IMR-90 (cell line): ENCODE results near the gene DLX2. TPM values are rescaled to one million over a fixed set of nuclear protein-coding genes. Genes with fewer than 3 reads are reported as not detected.

Experiments
- ATAC-seq: fragments of 200-7000 bp; cut with Tn5 transposase; 2 replicates; pipeline ENCODE4 v1.9.1; 2020; ENCODE audit warnings: low read depth, mild to moderate bottlenecking, moderate library complexity
- BruUV-seq: library from RNA; stranded (reverse); fragments of 400-500 nt; replicated peaks from 2 replicates; lab custom pipeline; 2021; lab: Mats Ljungman, UMichigan
- CTCF ChIA-PET: fragments of 300-600 bp; formaldehyde crosslinking; extraction: SDS; loops from one replicate; lab custom pipeline; 2021; ENCODE audit warnings: antibody characterized with exemption; lab: Yijun Ruan, JAX
- POLR2A ChIA-PET: fragments of 300-600 bp; sonication (Branson Sonifier 250); formaldehyde crosslinking; loops from one replicate; lab custom pipeline; 2022; ENCODE audit warnings: antibody characterized with exemption; ENCODE audit not compliant: unreplicated experiment; lab: Charles Lee
- DNase-seq: peaks from one replicate; pipeline ENCODE4 v3.0.0; 2013
- H2AFZ ChIP-seq: replicated peaks from 2 replicates; pipeline ENCODE3; 2013; ENCODE audit warnings: low read length, mild to moderate bottlenecking; ENCODE audit not compliant: poor library complexity
- H2AK5ac ChIP-seq: 2 replicates; pipeline ENCODE4 v1.6.1; 2013; ENCODE audit warnings: low read depth, low read length, inconsistent platforms
- H2AK9ac ChIP-seq: replicated peaks from 2 replicates; pipeline ENCODE3; 2013; ENCODE audit warnings: mild to moderate bottlenecking, low read depth, low read length, moderate library complexity; ENCODE audit not compliant: poor library complexity
- H2BK120ac ChIP-seq: 2 replicates; pipeline ENCODE4 v1.6.1; 2013; ENCODE audit warnings: low read depth, low read length, inconsistent platforms
- H2BK15ac ChIP-seq: 3 replicates; pipeline ENCODE4 v1.6.1; 2013; ENCODE audit warnings: low read depth, low read length, inconsistent platforms
- H2BK20ac ChIP-seq: 2 replicates; pipeline ENCODE4 v1.6.1; 2013; ENCODE audit warnings: low read depth, mild to moderate bottlenecking, inconsistent platforms, low read length, moderate library complexity
- H2BK5ac ChIP-seq: 2 replicates; pipeline ENCODE4 v1.6.1; 2013; ENCODE audit warnings: mild to moderate bottlenecking, low read depth, low read length, inconsistent platforms; ENCODE audit not compliant: poor library complexity, severe bottlenecking
- H3K14ac ChIP-seq: replicated peaks from 2 replicates; pipeline ENCODE4 v1.6.1; 2013; ENCODE audit warnings: low read depth, low read length, inconsistent platforms
- H3K18ac ChIP-seq: 2 replicates; pipeline ENCODE4 v1.6.1; 2013; ENCODE audit warnings: low read depth, low read length, control low read depth
- H3K23ac ChIP-seq: 2 replicates; pipeline ENCODE4 v1.6.1; 2013; ENCODE audit warnings: low read depth, low read length, inconsistent platforms
- H3K27ac ChIP-seq: 2 replicates; pipeline ENCODE4 v1.5.1; 2013; ENCODE audit warnings: mild to moderate bottlenecking, control low read depth, low read length; ENCODE audit not compliant: insufficient read depth
- H3K27me3 ChIP-seq: 2 replicates; pipeline ENCODE4 v1.6.1; 2013; ENCODE audit warnings: low read length; ENCODE audit not compliant: control insufficient read depth, insufficient read depth
- H3K36me3 ChIP-seq: 2 replicates; pipeline ENCODE4 v1.6.1; 2013; ENCODE audit warnings: low read length, mixed read lengths; ENCODE audit not compliant: control insufficient read depth, insufficient read depth
- H3K4ac ChIP-seq: 2 replicates; pipeline ENCODE4 v1.6.1; 2013; ENCODE audit warnings: low read depth, low read length, inconsistent platforms
- H3K4me1 ChIP-seq: 2 replicates; pipeline ENCODE4 v1.6.1; 2013; ENCODE audit warnings: low read length, mixed read lengths; ENCODE audit not compliant: control insufficient read depth, insufficient read depth
- H3K4me2 ChIP-seq: 2 replicates; pipeline ENCODE4 v1.6.1; 2013; ENCODE audit warnings: low read depth, mild to moderate bottlenecking, control low read depth, low read length, moderate library complexity
- H3K4me3 ChIP-seq: 2 replicates; pipeline ENCODE4 v1.5.1; 2013; ENCODE audit warnings: low read depth, mild to moderate bottlenecking, control low read depth, low read length, moderate library complexity; ENCODE audit not compliant: insufficient read depth
- H3K56ac ChIP-seq: 2 replicates; pipeline ENCODE4 v1.6.1; 2013; ENCODE audit warnings: low read length, inconsistent platforms; ENCODE audit not compliant: insufficient read depth; ENCODE audit errors: extremely low read depth
- H3K79me1 ChIP-seq, 2 experiments: 2 replicates each; pipeline ENCODE4 v1.6.1; 2013; ENCODE audit warnings: low read length in 2 of 2, inconsistent platforms in 1 of 2, low read depth in 1 of 2
- H3K9ac ChIP-seq: 2 replicates; pipeline ENCODE4 v1.6.1; 2013; ENCODE audit warnings: low read depth, low read length, control low read depth
- H3K9me1 ChIP-seq: 2 replicates; pipeline ENCODE4 v1.6.1; 2013; ENCODE audit warnings: low read length, inconsistent platforms; ENCODE audit not compliant: insufficient read depth
- H3K9me3 ChIP-seq: 2 replicates; pipeline ENCODE4 v1.6.1; 2013; ENCODE audit warnings: low read length; ENCODE audit not compliant: control insufficient read depth, insufficient read depth
- H4K20me1 ChIP-seq: 2 replicates; pipeline ENCODE4 v1.6.1; 2013; ENCODE audit warnings: low read length, inconsistent platforms; ENCODE audit not compliant: insufficient read depth
- H4K5ac ChIP-seq: 2 replicates; pipeline ENCODE4 v1.6.1; 2013; ENCODE audit warnings: mild to moderate bottlenecking, low read depth, low read length, control low read depth
- H4K8ac ChIP-seq, 2 experiments: 2 replicates each; pipeline ENCODE4 v1.6.1; 2013; ENCODE audit warnings: low read depth in 2 of 2, low read length in 2 of 2, control low read depth in 1 of 2, inconsistent platforms in 1 of 2
- H4K91ac ChIP-seq: 2 replicates; pipeline ENCODE4 v1.6.1; 2013; ENCODE audit warnings: low read depth, low read length, inconsistent platforms; ENCODE audit not compliant: insufficient read depth
- BHLHE40 ChIP-seq: fragments of 150-350 bp; IDR thresholded peaks from 2 replicates; pipeline ENCODE4 v1.6.1; 2016; ENCODE audit warnings: mild to moderate bottlenecking, low read depth, low read length
- CEBPB ChIP-seq: IDR thresholded peaks from 2 replicates; pipeline ENCODE4 v1.6.1; 2012; ENCODE audit warnings: low read depth, low read length, improper control_type of control experiment
- CHD1 ChIP-seq: IDR thresholded peaks from 2 replicates; pipeline ENCODE4 v1.6.1; 2012; ENCODE audit warnings: low read depth, low read length, improper control_type of control experiment
- CTCF ChIP-seq: conservative IDR thresholded peaks from 2 replicates; pipeline ENCODE4 v1.5.1; 2012; ENCODE audit warnings: mild to moderate bottlenecking, low read depth, low read length, improper control_type of control experiment
- ELK1 ChIP-seq: fragments of 150-350 bp; IDR thresholded peaks from 2 replicates; pipeline ENCODE4 v1.6.1; 2016; ENCODE audit warnings: low read depth, mild to moderate bottlenecking, low read length, moderate library complexity, borderline replicate concordance
- FOS ChIP-seq: fragments of 150-350 bp; IDR thresholded peaks from 2 replicates; pipeline ENCODE4 v1.6.1; 2016; ENCODE audit warnings: low read depth, low read length
- MAFK ChIP-seq: IDR thresholded peaks from 2 replicates; pipeline ENCODE4 v1.6.1; 2012; ENCODE audit warnings: low read depth, low read length, improper control_type of control experiment
- MAZ ChIP-seq: IDR thresholded peaks from 2 replicates; pipeline ENCODE4 v1.6.1; 2012; ENCODE audit warnings: low read depth, mild to moderate bottlenecking, low read length, improper control_type of control experiment, moderate library complexity, borderline replicate concordance
- MXI1 ChIP-seq: IDR thresholded peaks from 2 replicates; pipeline ENCODE4 v1.6.1; 2012; ENCODE audit warnings: low read depth, mild to moderate bottlenecking, low read length, moderate library complexity, borderline replicate concordance
- NFE2L2 ChIP-seq: fragments of 150-350 bp; IDR thresholded peaks from 2 replicates; pipeline ENCODE4 v1.6.1; 2016; ENCODE audit warnings: low read depth, mild to moderate bottlenecking, low read length
- POLR2A ChIP-seq: IDR thresholded peaks from 2 replicates; pipeline ENCODE4 v1.6.1; 2012; ENCODE audit warnings: mild to moderate bottlenecking, low read depth, low read length
- RAD21 ChIP-seq: IDR thresholded peaks from 2 replicates; pipeline ENCODE4 v1.6.1; 2012; ENCODE audit warnings: low read length, improper control_type of control experiment
- RCOR1 ChIP-seq: IDR thresholded peaks from 2 replicates; pipeline ENCODE4 v1.6.1; 2012; ENCODE audit warnings: mild to moderate bottlenecking, low read length, improper control_type of control experiment; ENCODE audit not compliant: insufficient replicate concordance
- RFX5 ChIP-seq: IDR thresholded peaks from 2 replicates; pipeline ENCODE4 v1.8.0; 2012; ENCODE audit warnings: low read depth, mild to moderate bottlenecking, low read length, moderate library complexity
- SMC3 ChIP-seq: fragments of 150-350 bp; IDR thresholded peaks from 2 replicates; pipeline ENCODE4 v1.6.1; 2016; ENCODE audit warnings: low read depth, mild to moderate bottlenecking, antibody characterized with exemption, low read length, moderate library complexity
- WGBS, 2 experiments: methylation state at CpG; one replicate each; pipeline versions ENCODE4 v1.1.5 to v1.1.7; 2013; ENCODE audit warnings: missing lambda C conversion rate in 2 of 2; ENCODE audit not compliant: insufficient read length in 1 of 2; ENCODE audit errors: extremely low coverage in 2 of 2; 5-methylcytosine and 5-hydroxymethylcytosine counted together
- dilution Hi-C: fragments of 300-500 bp; cut with HindIII; formaldehyde crosslinking; loops from one replicate; pipeline ENCODE4 v1.14.3; 2018; ENCODE audit warnings: low sequenced_read_pairs; ENCODE audit not compliant: unreplicated experiment
- in situ Hi-C: fragments of 300-500 bp; cut with MboI; formaldehyde crosslinking; loops from 3 replicates; pipeline ENCODE4 v1.14.3; 2019; ENCODE audit warnings: low sequenced_read_pairs, inconsistent platforms, mixed read lengths
- intact Hi-C: fragments of 100-400 bp; cut with micrococcal nuclease; formaldehyde crosslinking; loops from 2 replicates; pipeline ENCODE4 v1.10.0; 2022
- polyA plus RNA-seq, 3 experiments: library from polyadenylated mRNA; depleted of rRNA; stranded (reverse); fragments of >200 nt; gene quantifications; 2 replicates each; pipeline ENCODE4 v1.2.3, GENCODE V29; 2012; ENCODE audit warnings: low replicate concordance in 1 of 3
- total RNA-seq: library from RNA; depleted of rRNA; stranded (reverse); fragments of >200 nt; gene quantifications from 2 replicates; pipeline ENCODE4 v1.2.3, GENCODE V29; 2012

DLX2 gene
- total and polyA plus RNA-seq, 2 of the 4 experiments (the other 2 are of a cell fraction) = 0.38 TPM; not detected in 1

GRCh38 chr2:172095146-172095904 lies 7.4 kb downstream of the DLX2 start:
- H3K56ac ChIP-seq = no peak overlapping the region
- no peaks in the 10 kb centered on the region for H3K36me3 ChIP-seq
- H4K5ac ChIP-seq = no peak overlapping the region; the same call in 1 of the 2 replicates
- BruUV-seq = no TSS peak
- H3K9me1 ChIP-seq = peaks cover 5% of the 10 kb centered on the region
- peak overlapping the region; percentile 69 for H3K4ac ChIP-seq
- peak overlapping the region; percentile 90 for H2AFZ ChIP-seq
- H2BK15ac ChIP-seq = peak overlapping the region; percentile 48; the same call in 1 of the 3 replicates
- peak overlapping the region; percentile 64 to 70 for H4K8ac ChIP-seq
- peak overlapping the region; percentile 52 for H2BK120ac ChIP-seq
- WGBS, 2 experiments = 6% methylated on average over 10 of the region's 51 CpGs; no CpG with 5 or more reads in 1 of the 2 experiments
- H2AK5ac ChIP-seq = no peak overlapping the region
- H2BK20ac ChIP-seq = no peak overlapping the region
- H3K27ac ChIP-seq = peak overlapping the region; percentile 14; the same call in 1 of the 2 replicates
- H3K4me2 ChIP-seq = peak overlapping the region; percentile 94
- H3K27me3 ChIP-seq = peaks cover 44% of the 10 kb centered on the region
- no peaks in the 10 kb centered on the region for H3K79me1 ChIP-seq
- ATAC-seq = peak; percentile 38
- peak overlapping the region; percentile 63; the same call in 1 of the 2 replicates for H4K91ac ChIP-seq
- H3K23ac ChIP-seq = peak overlapping the region; percentile 82; the same call in 1 of the 2 replicates
- CTCF ChIA-PET = no interaction called here
- peak overlapping the region; percentile 73 for H2AK9ac ChIP-seq
- peak overlapping the region; percentile 16 for H3K18ac ChIP-seq
- intact Hi-C loops = loop anchor here (2.0 kb wide), 1 partner anchor 173 kb away; the partner anchor contains the start of gene HAT1
- in situ Hi-C loops = no loop called here
- peak overlapping the region; percentile 40 for H3K9ac ChIP-seq
- DNase-seq = peak; percentile 78
- H4K20me1 ChIP-seq = peaks cover 3% of the 10 kb centered on the region; the same call in 1 of the 2 replicates
- dilution Hi-C loops = no loop called here
- H3K4me3 ChIP-seq = peak overlapping the region; percentile 58
- no peaks in the 10 kb centered on the region for H3K9me3 ChIP-seq
- POLR2A ChIA-PET = no interaction called here
- H2BK5ac ChIP-seq = peak overlapping the region; percentile 48
- peak overlapping the region; percentile 68; the same call in 1 of the 2 replicates for H3K14ac ChIP-seq
- peaks cover 12% of the 10 kb centered on the region for H3K4me1 ChIP-seq
- TF ChIP-seq CHD1 (no peak), CTCF (no peak), SMC3 (no peak), NFE2L2 (no peak), ELK1 (no peak), MXI1 (no peak), MAZ (peak; percentile 51; the same call in 1 of the 2 replicates), RCOR1 (no peak), FOS (no peak), MAFK (no peak), POLR2A (0 out of 2 replicates have a peak, but pooled peaks have one; percentile 30), BHLHE40 (no peak), CEBPB (0 out of 2 replicates have a peak, but pooled peaks have one; percentile 37), RAD21 (no peak), RFX5 (no peak)
